G401.6 (cell line): Measurements from ENCODE around the gene CFAP53.
A peak's percentile ranks its signal among the peaks of the same experiment; 100 is the strongest.
"Not testable (repeated sequence)": the region's sequence is repeated elsewhere in the genome, so short reads cannot be mapped to it uniquely, and the experiment has no call there.

Source experiments
- FAIRE-seq: peaks from 2 replicates; lab custom pipeline; 2012; peaks lifted over from hg19 to GRCh38; lab: Jason Lieb, UNC

Gene CFAP53

GRCh38 chr18:50272568-50272967 is 6.3 kb upstream of the CFAP53 start:
- no peak for FAIRE-seq

- FAIRE-seq, result no peak
Observed at GRCh38 chr18:50268022-50268747, 1.9 kb upstream of the CFAP53 start.

GRCh38 chr18:50262977-50263376 is 3.3 kb downstream of the CFAP53 start:
- no peak for FAIRE-seq

DNA sequence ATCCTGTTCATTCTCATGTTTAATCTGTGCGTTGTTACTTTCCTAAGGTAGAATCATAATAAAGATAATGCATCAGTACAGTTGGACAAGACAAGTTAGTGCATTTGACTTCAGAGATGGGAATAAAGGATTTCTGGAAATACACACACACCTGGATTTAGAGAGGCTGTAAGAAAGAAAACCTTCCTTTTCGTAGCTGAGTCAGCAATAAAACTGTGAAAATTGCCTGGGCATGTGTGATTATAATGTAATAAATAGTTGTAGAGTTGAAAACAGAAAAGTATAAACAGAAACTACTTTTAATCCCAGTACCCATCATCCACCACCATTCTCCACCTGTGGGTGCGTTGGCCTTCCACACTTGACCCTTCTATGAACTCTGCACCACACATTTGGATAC is 15.4 kb downstream of the CFAP53 start:
- no peak for FAIRE-seq

- no peak for FAIRE-seq
Observed at GRCh38 chr18:50249576-50249975, 16.7 kb downstream of the CFAP53 start.

DNA sequence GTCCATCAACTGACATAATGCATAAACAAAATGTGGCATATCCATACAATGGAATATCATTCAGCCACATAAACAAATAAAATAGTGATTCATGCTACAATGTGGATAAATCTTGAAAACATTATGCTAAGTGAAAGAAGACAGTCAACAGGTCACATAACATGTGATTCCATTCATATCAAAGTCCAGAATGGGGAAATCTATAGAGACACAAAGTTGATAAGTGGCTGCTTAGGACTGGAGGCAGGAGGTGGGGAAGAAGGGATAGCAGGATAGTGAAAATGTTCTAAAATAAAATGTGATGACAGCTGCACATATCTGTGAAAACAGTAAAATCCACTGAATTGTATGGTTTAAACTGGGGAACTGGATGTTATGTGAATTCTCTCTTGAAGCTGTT is 18.7 kb downstream of the CFAP53 start:
- no peak for FAIRE-seq

GRCh38 chr18:50241768-50242167 is 24.5 kb downstream of the CFAP53 start:
- FAIRE-seq, result not testable (repeated sequence)

DNA sequence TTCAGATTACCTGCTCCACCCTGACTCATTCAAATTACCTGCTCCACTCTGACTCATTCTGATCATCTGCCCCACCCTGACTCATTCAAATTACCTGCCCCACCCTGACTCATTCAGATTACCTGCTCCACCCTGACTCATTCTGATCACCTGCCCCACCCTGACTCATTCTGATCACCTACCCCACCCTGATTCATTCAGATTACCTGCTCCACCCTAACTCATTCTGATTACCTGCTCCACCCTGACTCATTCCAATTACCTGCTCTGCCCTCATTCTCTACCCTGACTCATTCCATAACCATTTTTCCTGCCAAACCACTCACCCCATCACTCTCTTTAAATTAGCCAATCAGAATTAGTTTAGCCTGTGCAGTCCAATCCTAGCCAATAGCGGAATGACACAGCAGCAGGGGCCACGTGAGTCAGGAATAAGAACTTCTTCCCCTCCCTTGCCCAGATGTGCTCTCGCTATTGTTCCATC is 26.2 kb downstream of the CFAP53 start:
- no peak for FAIRE-seq

DNA sequence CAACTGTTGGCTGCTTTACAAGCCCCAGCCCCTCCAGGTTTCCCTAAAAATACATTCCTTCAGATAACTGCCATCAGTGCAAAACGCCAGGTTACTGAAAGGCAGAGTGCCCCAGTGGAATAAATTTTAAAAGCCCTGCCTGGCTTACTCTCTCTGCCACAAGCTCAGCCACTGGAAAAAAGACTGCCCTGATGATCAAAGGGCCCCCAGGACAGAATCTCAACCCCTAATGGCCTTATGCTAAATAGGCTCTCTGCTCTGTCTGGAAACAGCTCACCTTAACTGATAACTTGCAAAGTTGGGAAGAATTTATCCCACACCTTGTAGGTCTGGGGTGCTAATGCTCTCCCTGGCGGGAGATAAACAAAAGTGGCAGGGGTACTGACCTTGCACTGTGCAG is 33.9 kb downstream of the CFAP53 start:
- FAIRE-seq, result no peak

GRCh38 chr18:50231621-50232020 is 34.7 kb downstream of the CFAP53 start:
- no peak for FAIRE-seq

DNA sequence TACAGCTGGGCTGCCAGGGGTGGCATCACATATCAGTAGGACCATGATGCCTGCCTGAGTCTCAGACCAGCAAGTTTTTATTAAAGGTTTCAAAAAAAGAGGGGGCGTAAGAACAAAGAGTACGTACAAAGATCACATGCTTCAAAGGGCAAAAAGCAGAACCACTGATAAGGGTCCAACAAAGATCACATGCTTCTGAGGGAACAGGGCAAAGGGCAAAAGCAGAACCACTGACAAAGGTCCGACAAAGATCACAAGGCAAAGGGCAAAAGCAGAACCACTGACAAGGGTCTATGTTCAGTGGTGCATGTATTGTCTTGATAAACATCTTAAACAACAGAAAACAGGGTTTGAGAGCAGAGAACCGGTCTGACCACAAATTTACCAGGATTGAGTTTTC is 46.0 kb downstream of the CFAP53 start:
- FAIRE-seq, result not testable (repeated sequence)

- no peak for FAIRE-seq
Observed at GRCh38 chr18:50218432-50219197, 47.7 kb downstream of the CFAP53 start.

- FAIRE-seq, result no peak
Observed at GRCh38 chr18:50209311-50209710, 57.0 kb downstream of the CFAP53 start.

DNA sequence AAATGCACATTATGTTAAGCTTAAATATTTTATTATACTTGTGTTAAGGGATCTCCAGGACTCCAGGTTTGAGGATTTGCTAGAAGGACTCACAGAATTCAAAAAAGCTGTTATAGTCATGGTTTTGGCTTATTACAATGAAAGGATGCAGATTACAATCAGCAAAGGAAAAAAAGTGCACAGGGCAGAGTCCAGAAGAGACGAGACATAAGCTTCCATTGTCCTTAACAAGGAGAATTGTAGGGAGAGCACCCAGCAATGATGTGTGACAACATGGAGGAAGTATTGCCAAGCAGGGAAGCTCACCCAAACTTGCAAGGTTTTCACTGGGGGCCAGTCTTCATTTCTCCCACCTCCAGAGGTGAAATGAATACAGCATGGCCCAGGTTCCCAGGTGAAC is 58.6 kb downstream of the CFAP53 start:
- no peak for FAIRE-seq

GRCh38 chr18:50203801-50204604 is 62.3 kb downstream of the CFAP53 start:
- peak; percentile 17 for FAIRE-seq

GRCh38 chr18:50201476-50202018 is 64.7 kb downstream of the CFAP53 start:
- no peak for FAIRE-seq

DNA sequence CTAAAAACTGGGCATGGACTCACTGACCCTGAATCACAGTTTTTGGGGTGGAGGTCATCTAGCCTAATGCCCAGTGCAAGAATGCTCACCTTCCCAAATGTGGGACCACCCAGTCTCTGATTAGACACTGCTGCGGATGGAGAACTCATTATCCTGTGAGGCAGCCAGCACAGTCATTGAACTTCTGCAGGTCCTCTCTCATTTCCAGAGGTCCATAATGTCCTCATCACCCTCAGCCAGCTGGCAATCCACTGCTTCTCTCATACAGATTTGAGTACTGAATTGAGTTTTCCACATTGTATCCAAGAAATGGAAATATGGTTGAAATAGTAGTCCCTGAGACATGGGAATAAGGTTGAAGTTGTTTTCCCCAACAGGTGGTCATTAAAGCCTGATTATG is 66.4 kb downstream of the CFAP53 start:
- no peak for FAIRE-seq

GRCh38 chr18:50199346-50199855 is 66.9 kb downstream of the CFAP53 start:
- no peak for FAIRE-seq

- no peak for FAIRE-seq
Observed at GRCh38 chr18:50196261-50196660, 70.0 kb downstream of the CFAP53 start.

- no peak for FAIRE-seq
Observed at GRCh38 chr18:50195689-50196088, 70.6 kb downstream of the CFAP53 start.

DNA sequence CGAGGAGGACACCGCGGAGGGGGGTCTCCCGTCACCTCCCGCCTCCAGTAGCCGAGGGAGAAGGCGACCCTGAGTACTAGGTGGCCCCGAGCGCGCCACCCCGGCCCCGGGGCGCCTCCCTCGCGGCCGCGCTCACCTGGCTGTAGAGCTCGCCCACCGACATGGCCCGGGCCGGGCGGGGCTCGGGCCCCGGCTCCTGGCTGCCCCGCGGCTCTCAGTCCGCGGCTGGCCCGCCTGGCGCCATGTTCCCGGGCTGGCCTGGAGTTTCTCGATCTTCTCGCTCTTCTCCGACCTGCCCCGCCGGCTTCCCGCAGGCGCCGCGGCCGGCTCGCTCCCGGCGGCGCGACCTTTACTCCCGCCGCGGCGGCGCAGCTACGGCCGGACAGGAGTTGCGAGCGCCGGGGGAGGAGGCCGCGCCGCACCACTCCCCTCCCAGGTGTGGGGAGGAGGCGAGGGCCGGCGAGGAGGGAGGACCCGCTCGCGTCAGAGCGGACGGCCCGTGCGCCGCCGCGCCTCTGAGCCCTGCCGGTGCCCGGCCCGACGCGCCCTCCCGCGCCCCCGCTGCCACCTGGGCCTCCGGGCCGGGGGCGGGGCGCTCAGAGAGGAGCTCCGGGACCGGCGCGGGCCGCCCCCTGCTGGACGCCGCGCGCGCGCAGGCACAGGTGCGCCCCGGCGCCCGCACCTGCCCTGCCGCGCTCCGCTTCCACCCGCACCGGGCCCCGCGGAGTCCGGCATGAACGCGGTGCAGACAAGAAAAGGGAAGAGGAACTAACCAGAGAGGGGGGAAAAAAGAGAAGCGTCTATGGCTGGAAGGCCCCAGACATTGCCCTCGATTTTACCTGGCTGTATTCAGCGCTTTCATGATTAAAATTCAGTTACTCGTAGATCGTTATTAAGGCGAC is 71.4 kb downstream of the CFAP53 start, which contains the start of gene MYO5B:
MYO5B (minus strand) TSS at position 517 of the 902 bp plus-strand sequence; CDS start at position 163, 354 bp downstream.
- FAIRE-seq, result no peak
